CD14-positive monocyte (primary cell): ENCODE measurements around the gene BCAS4. TPM values are rescaled to one million over a fixed set of nuclear protein-coding genes. Genes with fewer than 3 reads are reported as not detected.

Source experiments
- DNase-seq, 3 donors: peaks; one replicate each; pipeline ENCODE4 v3.0.0-alpha.2; 2011 to 2022
- H2AFZ ChIP-seq: 2 replicates; pipeline ENCODE4 v1.6.0; 2012; ENCODE audit warnings: mild to moderate bottlenecking, low read depth, low read length, inconsistent platforms; ENCODE audit not compliant: insufficient read depth, poor library complexity, severe bottlenecking
- H3K27ac ChIP-seq, 2 donors: 1 replicate in 1 of 2; 2 replicates in 1 of 2; pipeline ENCODE4 v1.5.1; 2012 to 2013; ENCODE audit warnings: low read length in 2 of 2, control low read depth in 1 of 2, inconsistent platforms in 1 of 2, low read depth in 1 of 2, mild to moderate bottlenecking in 1 of 2
- H3K27me3 ChIP-seq, 2 donors: one replicate each; pipeline versions ENCODE4 v1.6.0 to v1.6.1; 2011 to 2013; ENCODE audit warnings: low read length in 2 of 2; ENCODE audit not compliant: control insufficient read depth in 2 of 2, insufficient read depth in 2 of 2
- H3K36me3 ChIP-seq, 2 donors: replicated peaks in 1 of 2; 1 replicate in 1 of 2; 2 replicates in 1 of 2; pipeline versions ENCODE4 v1.5.1 to v1.6.1; 2012 to 2013; ENCODE audit warnings: low read length in 2 of 2, control low read depth in 1 of 2, inconsistent platforms in 1 of 2, mild to moderate bottlenecking in 1 of 2; ENCODE audit not compliant: insufficient read depth in 2 of 2, control insufficient read depth in 1 of 2
- H3K4me1 ChIP-seq, 2 donors: 1 replicate in 1 of 2; 2 replicates in 1 of 2; pipeline versions ENCODE4 v1.5.1 to v1.6.1; 2012 to 2013; ENCODE audit warnings: low read length in 2 of 2, control low read depth in 1 of 2, inconsistent platforms in 1 of 2, mild to moderate bottlenecking in 1 of 2, moderate library complexity in 1 of 2; ENCODE audit not compliant: insufficient read depth in 2 of 2, control insufficient read depth in 1 of 2
- H3K4me2 ChIP-seq: replicated peaks from 2 replicates; pipeline ENCODE3; 2012; ENCODE audit warnings: low read length, moderate library complexity, mild to moderate bottlenecking; ENCODE audit not compliant: poor library complexity, severe bottlenecking; ENCODE audit errors: extremely low read depth
- H3K4me3 ChIP-seq, 3 experiments: fragments of 200-600 bp in 1 of 3; sonication (generic) in 1 of 3; replicated peaks in 1 of 3; 1 replicate in 2 of 3; 2 replicates in 1 of 3; pipeline ENCODE4 v1.5.1; 2011 to 2013; ENCODE audit warnings: low read length in 3 of 3, mild to moderate bottlenecking in 3 of 3, control low read depth in 2 of 3, low read depth in 2 of 3, inconsistent platforms in 1 of 3, moderate library complexity in 1 of 3
- H3K79me2 ChIP-seq: 2 replicates; pipeline ENCODE4 v1.6.0; 2012; ENCODE audit warnings: mild to moderate bottlenecking, control low read depth, inconsistent platforms, low read length, moderate library complexity; ENCODE audit not compliant: insufficient read depth
- H3K9ac ChIP-seq: 2 replicates; pipeline ENCODE4 v1.6.0; 2017; ENCODE audit warnings: low read length, mild to moderate bottlenecking; ENCODE audit not compliant: insufficient read depth, poor library complexity, severe bottlenecking
- H3K9me3 ChIP-seq, 2 donors: replicated peaks in 1 of 2; 1 replicate in 1 of 2; 2 replicates in 1 of 2; pipeline versions ENCODE4 v1.5.1 to v1.6.1; 2012 to 2013; ENCODE audit warnings: low read length in 2 of 2, control low read depth in 1 of 2; ENCODE audit not compliant: control insufficient read depth in 1 of 2, insufficient read depth in 1 of 2
- H4K20me1 ChIP-seq: 2 replicates; pipeline ENCODE4 v1.6.0; 2012; ENCODE audit warnings: mild to moderate bottlenecking, low read length, control low read depth, moderate library complexity; ENCODE audit not compliant: insufficient read depth
- H3K27ac Mint-ChIP-seq, 7 donors: one replicate each; pipeline ENCODE4 v1.8.0; 2020; ENCODE audit warnings: mild to moderate bottlenecking in 7 of 7, mixed read lengths in 7 of 7, moderate library complexity in 6 of 7, inconsistent platforms in 2 of 7
- H3K27me3 Mint-ChIP-seq, 3 donors: one replicate each; pipeline ENCODE4 v1.8.0; 2021 to 2022; ENCODE audit warnings: low read depth in 3 of 3, mild to moderate bottlenecking in 3 of 3, mixed read lengths in 3 of 3, moderate library complexity in 3 of 3, inconsistent platforms in 1 of 3
- H3K36me3 Mint-ChIP-seq, 2 donors: one replicate each; pipeline ENCODE4 v1.8.0; 2020; ENCODE audit warnings: mixed read lengths in 2 of 2, inconsistent platforms in 1 of 2, mild to moderate bottlenecking in 1 of 2
- H3K4me1 Mint-ChIP-seq: one replicate; pipeline ENCODE4 v1.8.0; 2020; ENCODE audit warnings: mild to moderate bottlenecking, mixed read lengths
- H3K4me3 Mint-ChIP-seq, 2 donors: one replicate each; pipeline ENCODE4 v1.8.0; 2020; ENCODE audit warnings: mild to moderate bottlenecking in 2 of 2, mixed read lengths in 2 of 2, moderate library complexity in 1 of 2
- H3K9me3 Mint-ChIP-seq, 7 donors: one replicate each; pipeline ENCODE4 v1.8.0; 2020 to 2022; ENCODE audit warnings: mixed read lengths in 7 of 7, mild to moderate bottlenecking in 6 of 7, moderate library complexity in 6 of 7, inconsistent platforms in 2 of 7
- WGBS: methylation state at CpG from one replicate; pipeline ENCODE4 v1.1.5; 2013; ENCODE audit warnings: missing lambda C conversion rate; ENCODE audit not compliant: insufficient coverage; 5-methylcytosine and 5-hydroxymethylcytosine counted together
- intact Hi-C, 2 donors: fragments of 100-400 bp; cut with micrococcal nuclease; formaldehyde crosslinking; loops; one replicate each; pipeline versions ENCODE4 v1.15.0 to v1.15.1; 2023
- polyA plus RNA-seq, 3 donors: library from polyadenylated mRNA; depleted of rRNA in 1 of 3; unstranded in 2 of 3; stranded (reverse) in 1 of 3; fragments of 300-500 nt in 2 of 3; fragments of >200 nt in 1 of 3; fragmentation: Illumina TruSeq in 2 of 3; gene quantifications; 1 replicate in 2 of 3; 2 replicates in 1 of 3; pipeline ENCODE4 v1.2.3, GENCODE V29; 2012 to 2021
- TF ChIP-seq, protein P1 (sequence below): fragments of 200-600 bp; IDR thresholded peaks from one replicate; pipeline ENCODE4 v1.8.0; 2022; ENCODE audit warnings: antibody characterized with exemption, mild to moderate bottlenecking

BCAS4 gene
- polyA plus RNA-seq, 3 donors = 0.16 to 1.0 (median 0.69) TPM

DNA sequence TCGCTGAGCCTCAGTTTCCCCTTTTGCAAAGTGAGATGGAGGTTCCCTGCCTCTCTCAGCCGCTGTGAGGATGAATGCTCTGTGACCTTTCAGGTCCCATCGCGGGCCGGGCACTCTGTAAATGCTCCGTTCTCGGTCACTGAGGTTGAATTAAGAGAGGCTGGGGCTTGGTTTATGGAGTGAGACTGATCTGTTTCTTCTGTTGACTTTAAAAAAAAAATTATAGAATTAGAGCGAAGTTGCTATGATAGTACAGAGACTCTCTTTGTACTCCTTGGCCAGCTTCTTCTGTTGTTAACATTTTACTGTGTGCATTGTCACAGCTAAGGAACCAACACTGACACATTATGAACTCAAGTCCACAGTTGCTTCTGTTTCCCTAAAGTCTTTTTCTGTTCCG, 72.0 kb downstream of the BCAS4 start:
- Mint-ChIP-seq H3K9me3 (no peaks in the 10 kb centered on the region), H3K4me1 (no peaks in the 10 kb centered on the region), H3K27ac (no peak overlapping the region), H3K27me3 (peaks cover 0 to 1% (median 0%) of the 10 kb centered on the region in 3 donors), H3K4me3 (no peak overlapping the region), H3K36me3 (no peaks in the 10 kb centered on the region)
- Histone ChIP-seq H3K27ac (no peak overlapping the region), H4K20me1 (no peaks in the 10 kb centered on the region), H3K4me1 (no peaks in the 10 kb centered on the region), H3K4me3 (no peak overlapping the region), H3K79me2 (no peaks in the 10 kb centered on the region), H2AFZ (no peak overlapping the region), H3K36me3 (no peaks in the 10 kb centered on the region), H3K4me2 (no peak overlapping the region), H3K9ac (no peak overlapping the region), H3K27me3 (no peaks in the 10 kb centered on the region), H3K9me3 (no peaks in the 10 kb centered on the region)
- WGBS = 100% methylated on average over 2 of the region's 9 CpGs
- intact Hi-C loops = no loop called here
- DNase-seq = no peak
- TF ChIP-seq, protein P1, sequence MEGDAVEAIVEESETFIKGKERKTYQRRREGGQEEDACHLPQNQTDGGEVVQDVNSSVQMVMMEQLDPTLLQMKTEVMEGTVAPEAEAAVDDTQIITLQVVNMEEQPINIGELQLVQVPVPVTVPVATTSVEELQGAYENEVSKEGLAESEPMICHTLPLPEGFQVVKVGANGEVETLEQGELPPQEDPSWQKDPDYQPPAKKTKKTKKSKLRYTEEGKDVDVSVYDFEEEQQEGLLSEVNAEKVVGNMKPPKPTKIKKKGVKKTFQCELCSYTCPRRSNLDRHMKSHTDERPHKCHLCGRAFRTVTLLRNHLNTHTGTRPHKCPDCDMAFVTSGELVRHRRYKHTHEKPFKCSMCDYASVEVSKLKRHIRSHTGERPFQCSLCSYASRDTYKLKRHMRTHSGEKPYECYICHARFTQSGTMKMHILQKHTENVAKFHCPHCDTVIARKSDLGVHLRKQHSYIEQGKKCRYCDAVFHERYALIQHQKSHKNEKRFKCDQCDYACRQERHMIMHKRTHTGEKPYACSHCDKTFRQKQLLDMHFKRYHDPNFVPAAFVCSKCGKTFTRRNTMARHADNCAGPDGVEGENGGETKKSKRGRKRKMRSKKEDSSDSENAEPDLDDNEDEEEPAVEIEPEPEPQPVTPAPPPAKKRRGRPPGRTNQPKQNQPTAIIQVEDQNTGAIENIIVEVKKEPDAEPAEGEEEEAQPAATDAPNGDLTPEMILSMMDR = no peak

DNA sequence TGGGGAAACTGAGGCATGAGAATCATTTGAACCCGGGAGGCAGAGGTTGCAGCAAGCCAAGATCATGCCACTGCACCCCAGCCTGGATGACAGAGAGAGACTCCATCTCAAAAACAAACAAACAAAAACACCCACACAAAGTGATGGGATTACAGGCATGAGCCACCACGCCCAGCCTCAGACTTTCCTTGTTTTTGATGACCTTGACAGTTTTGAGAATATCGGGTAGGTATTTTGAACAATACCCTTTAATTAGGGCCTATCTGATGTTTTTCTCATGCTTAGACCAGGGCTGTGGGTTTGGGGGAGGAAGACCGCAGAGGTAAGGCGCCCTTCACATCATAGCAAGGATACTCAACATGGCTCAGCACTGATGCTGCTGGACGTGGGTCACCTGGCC, 72.9 kb downstream of the BCAS4 start:
- H3K4me2 ChIP-seq = no peak overlapping the region
- no peaks in the 10 kb centered on the region for H3K79me2 ChIP-seq
- H3K27ac Mint-ChIP-seq = peak overlapping the region in 1 of 7 donors; percentile 7

More for the DNA sequence above, 72.9 kb downstream of the BCAS4 start:
- H3K27ac ChIP-seq = no peak overlapping the region
- H3K9ac ChIP-seq = no peak overlapping the region
- no peaks in the 10 kb centered on the region for H3K36me3 ChIP-seq
- H4K20me1 ChIP-seq = no peaks in the 10 kb centered on the region
- Mint-ChIP-seq H3K27me3 (peaks cover 0 to 3% (median 0%) of the 10 kb centered on the region in 3 donors), H3K36me3 (no peaks in the 10 kb centered on the region), H3K4me1 (no peaks in the 10 kb centered on the region), H3K4me3 (no peak overlapping the region), H3K9me3 (no peaks in the 10 kb centered on the region)
- intact Hi-C loops = no loop called here
- DNase-seq = no peak
- TF ChIP-seq, protein P1 = no peak
- no peak overlapping the region for H3K4me3 ChIP-seq
- 100% methylated on average over 3 of the region's 6 CpGs for WGBS
- H3K9me3 ChIP-seq = no peaks in the 10 kb centered on the region
- no peaks in the 10 kb centered on the region for H3K27me3 ChIP-seq
- H3K4me1 ChIP-seq = no peaks in the 10 kb centered on the region
- H2AFZ ChIP-seq = no peak overlapping the region
